Smooth muscle cell (in vitro differentiated cells): ENCODE data around the gene DMKN. TPM values are rescaled to one million over a fixed set of nuclear protein-coding genes. Genes with fewer than 3 reads are reported as not detected.

Experiments used
- DNase-seq: peaks from one replicate; lab custom pipeline; 2025; ENCODE audit not compliant: unreplicated experiment; lab: John Stamatoyannopoulos, UW
- H2AFZ ChIP-seq: fragments of 200-600 bp; sonication (generic); 2 replicates; pipeline ENCODE4 v1.6.0; 2016; ENCODE audit warnings: antibody characterized with exemption, low read depth, mild to moderate bottlenecking
- H3F3A ChIP-seq: fragments of 200-600 bp; sonication (generic); 2 replicates; pipeline ENCODE4 v1.6.0; 2017; ENCODE audit warnings: antibody characterized with exemption, low read depth
- H3K27ac ChIP-seq: fragments of 200-600 bp; sonication (generic); 2 replicates; pipeline ENCODE4 v1.5.1; 2016; ENCODE audit warnings: low read depth, mild to moderate bottlenecking
- H3K27me3 ChIP-seq: fragments of 200-600 bp; sonication (generic); 2 replicates; pipeline ENCODE4 v1.6.1; 2016; ENCODE audit warnings: low read depth, mild to moderate bottlenecking
- H3K36me3 ChIP-seq: fragments of 200-600 bp; sonication (generic); 2 replicates; pipeline ENCODE4 v1.5.1; 2016; ENCODE audit warnings: low read depth
- H3K4me1 ChIP-seq: fragments of 200-600 bp; sonication (generic); 2 replicates; pipeline ENCODE4 v1.5.1; 2016; ENCODE audit warnings: low read depth
- H3K4me2 ChIP-seq: fragments of 200-600 bp; sonication (generic); 2 replicates; pipeline ENCODE4 v1.6.0; 2016; ENCODE audit warnings: mild to moderate bottlenecking
- H3K4me3 ChIP-seq: fragments of 200-600 bp; sonication (generic); 2 replicates; pipeline ENCODE4 v1.5.1; 2016; ENCODE audit warnings: mild to moderate bottlenecking
- H3K79me2 ChIP-seq: fragments of 200-600 bp; sonication (generic); 2 replicates; pipeline ENCODE4 v1.6.0; 2016; ENCODE audit warnings: low read depth, mild to moderate bottlenecking
- H3K9ac ChIP-seq: fragments of 200-600 bp; sonication (generic); 2 replicates; pipeline ENCODE4 v1.6.0; 2016; ENCODE audit warnings: low read depth
- H3K9me3 ChIP-seq: fragments of 200-600 bp; sonication (generic); replicated peaks from 2 replicates; pipeline ENCODE4 v1.5.1; 2016; ENCODE audit warnings: low read depth
- H4K20me1 ChIP-seq: fragments of 200-600 bp; sonication (generic); 2 replicates; pipeline ENCODE4 v1.6.0; 2016; ENCODE audit warnings: low read depth
- CTCF ChIP-seq: fragments of 200-600 bp; sonication (generic); IDR thresholded peaks from 2 replicates; pipeline ENCODE4 v1.5.1; 2017; ENCODE audit warnings: borderline replicate concordance, mild to moderate bottlenecking, antibody characterized with exemption; ENCODE audit not compliant: insufficient read depth, poor library complexity, severe bottlenecking
- WGBS: methylation state at CpG from one replicate; pipeline ENCODE4 v1.1.7; 2016; ENCODE audit warnings: low lambda C conversion rate; 5-methylcytosine and 5-hydroxymethylcytosine counted together
- polyA plus RNA-seq: library from polyadenylated mRNA; unstranded; fragments of >200 nt; fragmentation: Nextera tagmentation; extraction: Ambion mirVana; gene quantifications from 2 replicates; pipeline ENCODE4 v1.2.1, GENCODE V29; 2016
- total RNA-seq: library from RNA; depleted of rRNA; stranded (reverse); fragments of >200 nt; gene quantifications from 2 replicates; pipeline ENCODE4 v1.2.3, GENCODE V29; 2014

Gene DMKN
- total and polyA plus RNA-seq, 2 experiments from 2014 or later, result 31.2 to 132 TPM

GRCh38 chr19:35531291-35531690, 17.8 kb upstream of the DMKN start:
- Histone ChIP-seq H3K27ac (no peak overlapping the region), H3K9me3 (no peaks in the 10 kb centered on the region), H3K9ac (no peak overlapping the region), H3K79me2 (no peaks in the 10 kb centered on the region), H3K4me2 (no peak overlapping the region), H3F3A (no peaks in the 10 kb centered on the region), H2AFZ (no peak overlapping the region), H3K4me3 (no peak overlapping the region), H3K27me3 (no peaks in the 10 kb centered on the region), H3K4me1 (peaks cover 4% of the 10 kb centered on the region), H4K20me1 (no peaks in the 10 kb centered on the region), H3K36me3 (no peaks in the 10 kb centered on the region)
- no peak for TF ChIP-seq CTCF
- 75% methylated on average over 6 of the region's 6 CpGs for WGBS
- DNase-seq, result no peak

- H3K4me2 ChIP-seq, result no peak overlapping the region
Measured at GRCh38 chr19:35529241-35530218, 16.1 kb upstream of the DMKN start.

GRCh38 chr19:35528218-35529038, 15.0 kb upstream of the DMKN start, which contains the start of gene SBSN:
Gene SBSN (minus strand): TSS chr19:35528311. CDS start chr19:35528281, 30 bp downstream.
- H4K20me1 ChIP-seq, result no peaks in the 10 kb centered on the region
- no peak within 1 kb of the TSS for H3K4me3 ChIP-seq
- no peak within 1 kb of the TSS for H3K9ac ChIP-seq
- no peaks in the 10 kb centered on the region for H3K9me3 ChIP-seq
- 80% methylated on average over 11 of the region's 11 CpGs for WGBS
- H3K27me3 ChIP-seq, result peaks cover 6% of the 10 kb centered on the region
- H3K4me2 ChIP-seq, result no peak within 1 kb of the TSS
- no peak for TF ChIP-seq CTCF
- no peaks in the 10 kb centered on the region for H3F3A ChIP-seq
- no peaks in the 10 kb centered on the region for H3K79me2 ChIP-seq
- H3K36me3 ChIP-seq, result no peaks in the 10 kb centered on the region
- H2AFZ ChIP-seq, result no peak within 1 kb of the TSS
- DNase-seq, result no peak
- peaks cover 4% of the 10 kb centered on the region for H3K4me1 ChIP-seq
- H3K27ac ChIP-seq, result no peak within 1 kb of the TSS

More at GRCh38 chr19:35529241-35530218, 16.1 kb upstream of the DMKN start:
- H3K36me3 ChIP-seq, result no peaks in the 10 kb centered on the region
- H3F3A ChIP-seq, result no peaks in the 10 kb centered on the region
- no peaks in the 10 kb centered on the region for H3K79me2 ChIP-seq
- H3K27me3 ChIP-seq, result peaks cover 6% of the 10 kb centered on the region
- DNase-seq, result no peak
- no peaks in the 10 kb centered on the region for H4K20me1 ChIP-seq
- peaks cover 4% of the 10 kb centered on the region for H3K4me1 ChIP-seq
- no peak for TF ChIP-seq CTCF
- no peak overlapping the region for H3K4me3 ChIP-seq
- H3K27ac ChIP-seq, result no peak overlapping the region
- H3K9ac ChIP-seq, result no peak overlapping the region
- no peaks in the 10 kb centered on the region for H3K9me3 ChIP-seq
- WGBS, result 84% methylated on average over 18 of the region's 19 CpGs
- H2AFZ ChIP-seq, result no peak overlapping the region
